ENCODE data around the gene ATP9B.
A peak's percentile ranks its signal among the peaks of the same experiment; 100 is the strongest.

Gene ATP9B

GRCh38 chr18:79216176-79216575 is 147.0 kb downstream of the ATP9B start:
- DNase-seq, result no peak
- intact Hi-C loops (cut with DNase I), result no loop called here

- DNase-seq, result peak in 3 of 42 donors; percentile 16 to 40 (median 22)
- intact Hi-C loops (cut with DNase I), result no loop called here
Observed at GRCh38 chr18:79217979-79218604, 148.9 kb downstream of the ATP9B start.

GRCh38 chr18:79218605-79219190 is 149.5 kb downstream of the ATP9B start:
- DNase-seq, result no peak
- intact Hi-C loops (cut with DNase I), result no loop called here

- intact Hi-C loops (cut with DNase I), result no loop called here
- no peak for DNase-seq
Observed at GRCh38 chr18:79221136-79221535, 151.9 kb downstream of the ATP9B start.

GRCh38 chr18:79222790-79223189 is 153.6 kb downstream of the ATP9B start:
- intact Hi-C loops (cut with DNase I), result no loop called here
- DNase-seq, result no peak

- intact Hi-C loops (cut with DNase I), result no loop called here
Observed at GRCh38 chr18:79223431-79223830, 154.2 kb downstream of the ATP9B start.

GRCh38 chr18:79224381-79224780 is 155.2 kb downstream of the ATP9B start:
- no peak for DNase-seq
- intact Hi-C loops (cut with DNase I), result no loop called here

More at GRCh38 chr18:79223431-79223830, 154.2 kb downstream of the ATP9B start:
- no peak for DNase-seq

GRCh38 chr18:79227621-79228020 is 158.4 kb downstream of the ATP9B start:
- no peak for DNase-seq
- intact Hi-C loops (cut with DNase I), result no loop called here

- peak in 13 of 42 donors; percentile 20 to 67 (median 41) for DNase-seq
- intact Hi-C loops (cut with DNase I), result no loop called here
Observed at GRCh38 chr18:79229431-79229830, 160.2 kb downstream of the ATP9B start.

GRCh38 chr18:79234438-79234837 is 165.2 kb downstream of the ATP9B start:
- DNase-seq, result no peak
- intact Hi-C loops (cut with DNase I), result no loop called here

GRCh38 chr18:79239631-79240030 is 170.4 kb downstream of the ATP9B start:
- intact Hi-C loops (cut with DNase I), result loop anchor here (10.0 kb wide), 1 partner anchor 175 kb away; the partner anchor contains the start of gene ATP9B

GRCh38 chr18:79241755-79242154 is 172.6 kb downstream of the ATP9B start:
- no peak for DNase-seq
- intact Hi-C loops (cut with DNase I), result loop anchor here (10.0 kb wide), 1 partner anchor 177 kb away; the partner anchor contains the start of gene ATP9B

More at GRCh38 chr18:79239631-79240030, 170.4 kb downstream of the ATP9B start:
- no peak for DNase-seq

- DNase-seq, result no peak
- intact Hi-C loops (cut with DNase I), result loop anchor here (10.0 kb wide), 1 partner anchor 177 kb away; the partner anchor contains the start of gene ATP9B
Observed at GRCh38 chr18:79242246-79242645, 173.1 kb downstream of the ATP9B start.

GRCh38 chr18:79245517-79246001 is 176.4 kb downstream of the ATP9B start:
- intact Hi-C loops (cut with DNase I), result loop anchor here (10.0 kb wide), 1 partner anchor 181 kb away; the partner anchor contains the start of gene ATP9B

GRCh38 chr18:79246309-79247108 is 177.3 kb downstream of the ATP9B start:
- intact Hi-C loops (cut with DNase I), result loop anchor here (10.0 kb wide), 1 partner anchor 182 kb away; the partner anchor contains the start of gene ATP9B

More at GRCh38 chr18:79245517-79246001, 176.4 kb downstream of the ATP9B start:
- DNase-seq, result no peak

GRCh38 chr18:79248495-79249060 is 179.4 kb downstream of the ATP9B start:
- intact Hi-C loops (cut with DNase I), result loop anchor here (10.0 kb wide), 1 partner anchor 184 kb away; the partner anchor contains the start of gene ATP9B

More at GRCh38 chr18:79246309-79247108, 177.3 kb downstream of the ATP9B start:
- DNase-seq, result peak; percentile 71 to 94 (median 84)

GRCh38 chr18:79250301-79250981 is 181.2 kb downstream of the ATP9B start:
- intact Hi-C loops (cut with DNase I), result no loop called here
- peak in 6 of 42 donors; percentile 32 to 62 (median 40) for DNase-seq

More at GRCh38 chr18:79248495-79249060, 179.4 kb downstream of the ATP9B start:
- no peak for DNase-seq

- DNase-seq, result no peak
- intact Hi-C loops (cut with DNase I), result no loop called here
Observed at GRCh38 chr18:79251021-79251420, 181.8 kb downstream of the ATP9B start.

Measured in head of caudate nucleus (tissue), 42 donors.